HEK293 (cell line): ENCODE measurements around the gene ZNF318.

Experiments
- ZNF169 ChIP-seq: fragments of 450-650 bp; formaldehyde crosslinking; IDR thresholded peaks from 2 replicates; pipeline ENCODE4 v1.5.1; 2016; ENCODE audit warnings: missing biosample characterization, missing genetic modification characterization
- ZNF530 ChIP-seq: fragments of 450-650 bp; formaldehyde crosslinking; IDR thresholded peaks from 2 replicates; pipeline ENCODE4 v1.5.1; 2016; ENCODE audit warnings: low read depth, missing biosample characterization, missing genetic modification characterization
- ZNF596 ChIP-seq: fragments of 450-650 bp; IDR thresholded peaks from 2 replicates; pipeline ENCODE4 v1.5.0; 2018; ENCODE audit warnings: missing biosample characterization, mild to moderate bottlenecking, missing genetic modification characterization, moderate library complexity
- TF ChIP-seq, protein P1 (sequence below): fragments of 450-650 bp; formaldehyde crosslinking; IDR thresholded peaks from 2 replicates; pipeline ENCODE4 v1.5.1; 2016; ENCODE audit warnings: missing biosample characterization, missing genetic modification characterization, borderline replicate concordance
- TF ChIP-seq, protein P2 (sequence below): fragments of 450-650 bp; formaldehyde crosslinking; IDR thresholded peaks from 2 replicates; pipeline ENCODE4 v1.5.1; 2016; ENCODE audit warnings: missing biosample characterization, missing genetic modification characterization

GRCh38 chr6:43375693-43376092, 6.2 kb upstream of the ZNF318 start:
- TF ChIP-seq, protein P1, sequence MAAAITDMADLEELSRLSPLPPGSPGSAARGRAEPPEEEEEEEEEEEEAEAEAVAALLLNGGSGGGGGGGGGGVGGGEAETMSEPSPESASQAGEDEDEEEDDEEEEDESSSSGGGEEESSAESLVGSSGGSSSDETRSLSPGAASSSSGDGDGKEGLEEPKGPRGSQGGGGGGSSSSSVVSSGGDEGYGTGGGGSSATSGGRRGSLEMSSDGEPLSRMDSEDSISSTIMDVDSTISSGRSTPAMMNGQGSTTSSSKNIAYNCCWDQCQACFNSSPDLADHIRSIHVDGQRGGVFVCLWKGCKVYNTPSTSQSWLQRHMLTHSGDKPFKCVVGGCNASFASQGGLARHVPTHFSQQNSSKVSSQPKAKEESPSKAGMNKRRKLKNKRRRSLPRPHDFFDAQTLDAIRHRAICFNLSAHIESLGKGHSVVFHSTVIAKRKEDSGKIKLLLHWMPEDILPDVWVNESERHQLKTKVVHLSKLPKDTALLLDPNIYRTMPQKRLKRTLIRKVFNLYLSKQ = no peak
- TF ChIP-seq ZNF530 (no peak), ZNF596 (tag by site-specific recombination) (no peak), ZNF169 (tag by site-specific recombination) (no peak)
- TF ChIP-seq, protein P2, sequence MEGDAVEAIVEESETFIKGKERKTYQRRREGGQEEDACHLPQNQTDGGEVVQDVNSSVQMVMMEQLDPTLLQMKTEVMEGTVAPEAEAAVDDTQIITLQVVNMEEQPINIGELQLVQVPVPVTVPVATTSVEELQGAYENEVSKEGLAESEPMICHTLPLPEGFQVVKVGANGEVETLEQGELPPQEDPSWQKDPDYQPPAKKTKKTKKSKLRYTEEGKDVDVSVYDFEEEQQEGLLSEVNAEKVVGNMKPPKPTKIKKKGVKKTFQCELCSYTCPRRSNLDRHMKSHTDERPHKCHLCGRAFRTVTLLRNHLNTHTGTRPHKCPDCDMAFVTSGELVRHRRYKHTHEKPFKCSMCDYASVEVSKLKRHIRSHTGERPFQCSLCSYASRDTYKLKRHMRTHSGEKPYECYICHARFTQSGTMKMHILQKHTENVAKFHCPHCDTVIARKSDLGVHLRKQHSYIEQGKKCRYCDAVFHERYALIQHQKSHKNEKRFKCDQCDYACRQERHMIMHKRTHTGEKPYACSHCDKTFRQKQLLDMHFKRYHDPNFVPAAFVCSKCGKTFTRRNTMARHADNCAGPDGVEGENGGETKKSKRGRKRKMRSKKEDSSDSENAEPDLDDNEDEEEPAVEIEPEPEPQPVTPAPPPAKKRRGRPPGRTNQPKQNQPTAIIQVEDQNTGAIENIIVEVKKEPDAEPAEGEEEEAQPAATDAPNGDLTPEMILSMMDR = no peak
